Nephron progenitor cell (in vitro differentiated cells): ENCODE data around the gene NUDT9.
"Not testable (repeated sequence)": the region's sequence is repeated elsewhere in the genome, so short reads cannot be mapped to it uniquely, and the experiment has no call there.

ENCODE experiments used
- DNase-seq: peaks from one replicate; pipeline ENCODE4 v3.0.0; 2021
- H3K27ac Mint-ChIP-seq: 2 replicates; pipeline ENCODE4 v1.8.0; 2021; ENCODE audit warnings: mild to moderate bottlenecking, moderate library complexity, mixed read lengths
- H3K27me3 Mint-ChIP-seq: 2 replicates; pipeline ENCODE4 v1.8.0; 2021; ENCODE audit warnings: mild to moderate bottlenecking, low read depth, mixed read lengths; ENCODE audit not compliant: poor library complexity
- H3K36me3 Mint-ChIP-seq: 2 replicates; pipeline ENCODE4 v1.8.0; 2021; ENCODE audit warnings: low read depth, mixed read lengths
- H3K4me1 Mint-ChIP-seq: 2 replicates; pipeline ENCODE4 v1.8.0; 2021; ENCODE audit warnings: mixed read lengths
- H3K4me3 Mint-ChIP-seq: 2 replicates; pipeline ENCODE4 v1.8.0; 2021; ENCODE audit warnings: mild to moderate bottlenecking, moderate library complexity, mixed read lengths
- H3K9me3 Mint-ChIP-seq: 2 replicates; pipeline ENCODE4 v1.8.0; 2021; ENCODE audit warnings: mild to moderate bottlenecking, moderate library complexity, mixed read lengths
- CTCF ChIP-seq: fragments of 200-600 bp; sonication (generic); IDR thresholded peaks from 2 replicates; pipeline ENCODE4 v1.5.0; 2021; ENCODE audit warnings: antibody characterized with exemption

The NUDT9 gene

GRCh38 chr4:87481377-87481776 lies 59.0 kb downstream of the NUDT9 start:
- Mint-ChIP-seq H3K27me3 (peaks cover 5% of the 10 kb centered on the region), H3K4me1 (no peaks in the 10 kb centered on the region), H3K9me3 (peaks cover 30% of the 10 kb centered on the region), H3K36me3 (peaks cover 38% of the 10 kb centered on the region), H3K27ac (no peak overlapping the region), H3K4me3 (no peak overlapping the region)
- DNase-seq, result no peak
- TF ChIP-seq CTCF, result no peak

- not testable (repeated sequence) for H3K27me3 Mint-ChIP-seq, DNase-seq, H3K4me1 Mint-ChIP-seq, H3K4me3 Mint-ChIP-seq, H3K27ac Mint-ChIP-seq
- peaks cover 47% of the 10 kb centered on the region for H3K9me3 Mint-ChIP-seq
- H3K36me3 Mint-ChIP-seq, result peaks cover 46% of the 10 kb centered on the region
These were observed 60.9 kb downstream of the NUDT9 start for GRCh38 chr4:87483247-87483646.

GRCh38 chr4:87488666-87489065 lies 66.3 kb downstream of the NUDT9 start:
- not testable (repeated sequence) for DNase-seq, H3K27ac Mint-ChIP-seq, H3K4me3 Mint-ChIP-seq, H3K4me1 Mint-ChIP-seq, H3K27me3 Mint-ChIP-seq
- H3K9me3 Mint-ChIP-seq, result peaks cover 56% of the 10 kb centered on the region
- peaks cover 73% of the 10 kb centered on the region for H3K36me3 Mint-ChIP-seq

GRCh38 chr4:87489678-87490077 lies 67.3 kb downstream of the NUDT9 start:
- Mint-ChIP-seq H3K4me3 (no peak overlapping the region), H3K27me3 (peaks cover 5% of the 10 kb centered on the region), H3K9me3 (peaks cover 46% of the 10 kb centered on the region), H3K4me1 (peaks cover 9% of the 10 kb centered on the region), H3K36me3 (peaks cover 71% of the 10 kb centered on the region), H3K27ac (no peak overlapping the region)
- no peak for TF ChIP-seq CTCF
- no peak for DNase-seq

- no peak overlapping the region for H3K27ac Mint-ChIP-seq
- H3K27me3 Mint-ChIP-seq, result peaks cover 5% of the 10 kb centered on the region
- no peak for TF ChIP-seq CTCF
- H3K4me3 Mint-ChIP-seq, result no peak overlapping the region
- peaks cover 9% of the 10 kb centered on the region for H3K4me1 Mint-ChIP-seq
- H3K36me3 Mint-ChIP-seq, result peaks cover 63% of the 10 kb centered on the region
- peaks cover 37% of the 10 kb centered on the region for H3K9me3 Mint-ChIP-seq
- DNase-seq, result no peak
These were observed 68.4 kb downstream of the NUDT9 start for GRCh38 chr4:87490664-87491369.

GRCh38 chr4:87491436-87491835 lies 69.1 kb downstream of the NUDT9 start:
- TF ChIP-seq CTCF, result no peak
- Mint-ChIP-seq H3K36me3 (peaks cover 57% of the 10 kb centered on the region), H3K4me3 (no peak overlapping the region), H3K27me3 (peaks cover 5% of the 10 kb centered on the region), H3K9me3 (peaks cover 31% of the 10 kb centered on the region), H3K4me1 (peaks cover 9% of the 10 kb centered on the region), H3K27ac (no peak overlapping the region)
- no peak for DNase-seq

GRCh38 chr4:87491851-87492250 lies 69.5 kb downstream of the NUDT9 start:
- Mint-ChIP-seq H3K36me3 (peaks cover 56% of the 10 kb centered on the region), H3K9me3 (peaks cover 28% of the 10 kb centered on the region)
- not testable (repeated sequence) for H3K4me3 Mint-ChIP-seq, H3K27me3 Mint-ChIP-seq, DNase-seq, H3K27ac Mint-ChIP-seq, H3K4me1 Mint-ChIP-seq
